Right lobe of liver (tissue), 4 donors: ENCODE measurements around the gene SORL1.

ENCODE experiments used
- POLR2A ChIP-seq: fragments of 450-650 bp; IDR thresholded peaks from one replicate; pipeline ENCODE4 v1.6.1; 2017; ENCODE audit warnings: antibody characterized with exemption, mild to moderate bottlenecking
- TF ChIP-seq, protein P1 (sequence below), 4 donors: fragments of 200-600 bp in 3 of 4; fragments of 450-650 bp in 1 of 4; IDR thresholded peaks; one replicate each; pipeline versions ENCODE4 v1.5.1 to v1.8.0; 2016 to 2022; ENCODE audit warnings: antibody characterized with exemption in 4 of 4, mild to moderate bottlenecking in 2 of 4
- donor health status: DM: no; HTN: no; CAD: no.
- donor health status: DM: no; HTN: no; CAD: no.
- donor health status: DM: no; HTN: yes; CAD: no.

DNA sequence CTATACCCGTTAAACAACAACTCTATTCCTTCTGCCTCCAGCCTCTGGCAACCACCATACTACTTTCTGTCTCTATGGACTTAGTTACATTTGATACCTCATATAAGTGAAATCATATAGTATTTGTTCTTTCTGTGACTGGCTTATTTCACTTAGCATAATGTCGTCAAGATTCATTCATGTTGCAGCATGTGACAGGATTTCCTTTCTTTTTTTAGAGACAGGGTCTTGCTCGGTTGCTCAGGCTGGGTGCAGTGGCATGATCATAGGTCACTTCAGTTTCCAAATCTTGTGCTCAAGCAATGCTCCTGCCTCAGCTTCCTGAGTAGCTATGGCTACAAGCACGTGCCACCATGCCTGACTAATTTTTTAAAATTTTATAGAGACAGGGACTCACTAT lies 29.4 kb upstream of the SORL1 start:
- TF ChIP-seq, protein P1, sequence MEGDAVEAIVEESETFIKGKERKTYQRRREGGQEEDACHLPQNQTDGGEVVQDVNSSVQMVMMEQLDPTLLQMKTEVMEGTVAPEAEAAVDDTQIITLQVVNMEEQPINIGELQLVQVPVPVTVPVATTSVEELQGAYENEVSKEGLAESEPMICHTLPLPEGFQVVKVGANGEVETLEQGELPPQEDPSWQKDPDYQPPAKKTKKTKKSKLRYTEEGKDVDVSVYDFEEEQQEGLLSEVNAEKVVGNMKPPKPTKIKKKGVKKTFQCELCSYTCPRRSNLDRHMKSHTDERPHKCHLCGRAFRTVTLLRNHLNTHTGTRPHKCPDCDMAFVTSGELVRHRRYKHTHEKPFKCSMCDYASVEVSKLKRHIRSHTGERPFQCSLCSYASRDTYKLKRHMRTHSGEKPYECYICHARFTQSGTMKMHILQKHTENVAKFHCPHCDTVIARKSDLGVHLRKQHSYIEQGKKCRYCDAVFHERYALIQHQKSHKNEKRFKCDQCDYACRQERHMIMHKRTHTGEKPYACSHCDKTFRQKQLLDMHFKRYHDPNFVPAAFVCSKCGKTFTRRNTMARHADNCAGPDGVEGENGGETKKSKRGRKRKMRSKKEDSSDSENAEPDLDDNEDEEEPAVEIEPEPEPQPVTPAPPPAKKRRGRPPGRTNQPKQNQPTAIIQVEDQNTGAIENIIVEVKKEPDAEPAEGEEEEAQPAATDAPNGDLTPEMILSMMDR (IDR thresholded peaks at IDR 0.05): no peak
- no peak for TF ChIP-seq POLR2A
